Measurements from ENCODE around the gene ZFP14. TPM values are rescaled to one million over a fixed set of nuclear protein-coding genes. Genes with fewer than 3 reads are reported as not detected.
"Not testable (repeated sequence)": the region's sequence is repeated elsewhere in the genome, so short reads cannot be mapped to it uniquely, and the experiment has no call there.

Gene ZFP14
- polyA plus RNA-seq, 2 of the 4 experiments (the other 2 are of a cell fraction), result 3.3 to 7.1 TPM

DNA sequence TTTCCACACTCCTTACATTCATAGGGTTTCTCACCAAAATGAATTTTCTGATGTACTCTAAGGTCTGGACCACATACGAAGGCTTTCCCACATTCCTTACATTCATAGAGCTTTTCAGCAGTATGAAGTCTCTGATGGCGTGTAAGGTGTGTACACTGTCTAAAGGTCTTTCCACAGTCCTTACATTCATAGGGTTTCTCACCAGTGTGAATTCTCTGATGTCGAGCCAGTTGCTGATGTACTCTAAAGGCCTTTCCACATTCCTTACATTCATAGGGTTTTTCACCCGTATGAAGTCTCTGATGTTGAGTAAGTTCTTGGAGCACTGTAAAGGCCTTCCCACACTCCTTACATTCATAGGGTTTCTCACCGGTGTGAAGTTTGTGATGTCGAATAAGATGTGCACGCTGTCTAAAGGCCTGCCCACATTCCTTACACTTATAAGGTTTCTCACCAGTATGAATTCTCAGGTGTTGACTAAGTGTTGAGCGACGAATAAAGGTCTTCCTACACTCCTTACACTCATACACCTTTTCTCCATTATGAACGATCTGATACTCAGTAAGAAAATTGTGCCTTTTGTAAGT, 38.1 kb downstream of the ZFP14 start:
- Histone ChIP-seq H3K4me2 (no peak overlapping the region), H3K4me1 (no peaks in the 10 kb centered on the region), H3K9me3 (peaks cover 98% of the 10 kb centered on the region), H3K27ac (no peak overlapping the region), H3K4me3 (no peak overlapping the region)
- DNase-seq (ENCODE audit: low read depth in 1 of 2, low spot score in 1 of 2), result peak in 1 of 2 experiments; percentile 25
- FAIRE-seq, result no peak
- 90% methylated on average over 10 of the region's 10 CpGs for WGBS (ENCODE audit: missing lambda C conversion rate)
- no peak for ATAC-seq
- ChIA-PET CTCF (no interaction called here), POLR2A (no interaction called here)
- TF ChIP-seq KDM5A (IDR thresholded peaks at IDR 0.05), result no peak
- TF ChIP-seq, protein P1, sequence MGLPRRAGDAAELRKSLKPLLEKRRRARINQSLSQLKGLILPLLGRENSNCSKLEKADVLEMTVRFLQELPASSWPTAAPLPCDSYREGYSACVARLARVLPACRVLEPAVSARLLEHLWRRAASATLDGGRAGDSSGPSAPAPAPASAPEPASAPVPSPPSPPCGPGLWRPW (IDR thresholded peaks at IDR 0.05), result 0 out of 2 replicates have a peak, but pooled peaks have one; percentile 9

DNA sequence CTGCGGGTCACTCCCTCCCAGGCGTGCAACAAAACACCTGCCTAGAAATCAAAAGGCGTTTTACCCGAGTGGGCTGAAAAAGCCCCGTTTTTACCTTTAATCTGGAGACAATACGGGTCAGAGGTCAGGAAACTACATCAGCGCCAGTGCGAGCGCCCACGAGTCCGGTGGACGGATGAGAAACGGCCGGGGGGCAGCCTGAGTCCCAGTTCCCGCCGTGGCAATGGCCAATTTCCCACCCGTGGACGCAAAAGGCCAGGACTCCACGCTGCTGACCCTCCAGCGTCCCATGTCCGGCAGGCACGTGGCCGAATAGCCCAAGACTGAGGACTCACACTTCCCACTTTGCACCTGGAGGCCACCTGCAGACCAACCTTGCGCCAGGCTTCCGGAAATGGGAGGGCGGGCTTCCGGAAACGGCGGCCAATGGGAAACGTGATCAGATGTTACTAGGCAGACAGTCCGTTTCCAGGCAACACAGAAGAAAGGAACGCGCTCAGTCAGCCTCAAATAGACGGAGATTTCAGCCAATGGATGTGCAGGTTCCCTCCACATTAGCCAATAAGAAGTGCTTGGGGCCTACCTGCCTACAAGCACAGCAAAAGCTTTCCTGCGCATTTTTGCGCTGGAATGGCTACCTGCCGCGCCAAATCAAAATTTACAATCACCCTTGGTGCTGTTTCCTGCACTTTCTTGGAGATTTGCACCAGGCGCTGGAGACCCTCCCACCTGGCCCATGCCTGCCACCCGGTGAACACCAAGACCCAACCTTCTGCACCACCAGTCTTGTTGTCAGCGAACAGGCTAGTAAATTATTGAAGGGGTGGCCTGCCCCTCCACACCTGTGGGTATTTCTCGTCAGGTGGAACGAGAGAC, 47.4 kb downstream of the ZFP14 start:
- CTCF ChIA-PET, result no interaction called here
- H3K4me1 ChIP-seq, result no peaks in the 10 kb centered on the region
- H3K4me3 ChIP-seq, result peak overlapping the region; percentile 33
- H3K27ac ChIP-seq, result no peak overlapping the region
- peaks cover 94% of the 10 kb centered on the region for H3K9me3 ChIP-seq
- DNase-seq (ENCODE audit: low read depth in 1 of 2, low spot score in 1 of 2) (peak; percentile 38 to 86), FAIRE-seq (no peak), ATAC-seq (peak; percentile 84 to 92)
- POLR2A ChIA-PET, result no interaction called here
- H3K4me2 ChIP-seq, result peak overlapping the region; percentile 34
- no peak for TF ChIP-seq ZFP36 (IDR thresholded peaks at IDR 0.05; ENCODE audit: borderline replicate concordance, partially characterized antibody)
- TF ChIP-seq, protein P2, sequence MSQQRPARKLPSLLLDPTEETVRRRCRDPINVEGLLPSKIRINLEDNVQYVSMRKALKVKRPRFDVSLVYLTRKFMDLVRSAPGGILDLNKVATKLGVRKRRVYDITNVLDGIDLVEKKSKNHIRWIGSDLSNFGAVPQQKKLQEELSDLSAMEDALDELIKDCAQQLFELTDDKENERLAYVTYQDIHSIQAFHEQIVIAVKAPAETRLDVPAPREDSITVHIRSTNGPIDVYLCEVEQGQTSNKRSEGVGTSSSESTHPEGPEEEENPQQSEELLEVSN (IDR thresholded peaks at IDR 0.05; ENCODE audit: borderline replicate concordance, low read depth), result peak; percentile 75; the same call in 1 of the 2 replicates
- TF ChIP-seq, protein P3, sequence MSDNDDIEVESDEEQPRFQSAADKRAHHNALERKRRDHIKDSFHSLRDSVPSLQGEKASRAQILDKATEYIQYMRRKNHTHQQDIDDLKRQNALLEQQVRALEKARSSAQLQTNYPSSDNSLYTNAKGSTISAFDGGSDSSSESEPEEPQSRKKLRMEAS (IDR thresholded peaks at IDR 0.05), result peak; percentile 92
- TF ChIP-seq RFX5 (IDR thresholded peaks at IDR 0.05), result peak; percentile 97
- TF ChIP-seq TFCP2L1 (CRISPR knock-in tag; IDR thresholded peaks at IDR 0.05), result no peak
- 22% methylated on average over 43 of the region's 43 CpGs for WGBS (ENCODE audit: missing lambda C conversion rate)

DNA sequence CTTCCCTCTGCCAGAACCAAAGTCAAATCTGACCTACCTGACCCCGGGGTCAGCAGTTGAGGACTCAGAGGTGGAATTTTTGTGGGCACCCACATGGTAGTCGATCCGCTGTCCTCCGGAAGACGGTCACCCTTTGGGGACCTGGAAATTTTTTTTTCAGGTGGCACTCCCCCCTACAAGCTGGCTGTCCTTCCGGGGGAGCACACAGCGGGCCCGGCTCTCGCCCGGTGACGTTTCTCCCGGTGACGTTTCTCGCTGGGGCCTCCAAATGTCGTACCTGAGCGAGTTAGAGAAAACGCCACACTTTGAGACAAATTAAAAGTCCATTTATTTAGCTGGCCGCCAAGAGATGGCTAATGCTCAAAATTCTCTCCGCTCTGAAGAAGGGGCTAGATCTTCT, 48.8 kb downstream of the ZFP14 start:
- no peak overlapping the region for H3K4me2 ChIP-seq
- H3K27ac ChIP-seq, result no peak overlapping the region
- peaks cover 94% of the 10 kb centered on the region for H3K9me3 ChIP-seq
- no peak for FAIRE-seq
- 81% methylated on average over 19 of the region's 19 CpGs for WGBS (ENCODE audit: missing lambda C conversion rate)
- no peak for DNase-seq (ENCODE audit: low read depth in 1 of 2, low spot score in 1 of 2)
- ChIA-PET CTCF (interaction anchor here (0.6 kb wide), 1 partner anchor 879 kb away, joined by 5 read pairs; no protein-coding TSS in a partner anchor), POLR2A (no interaction called here)
- no peak for ATAC-seq
- H3K4me3 ChIP-seq, result no peak overlapping the region
- TF ChIP-seq PHF8 (IDR thresholded peaks at IDR 0.05; ENCODE audit: borderline replicate concordance, low read depth), result no peak
- no peak for TF ChIP-seq FOSB (CRISPR knock-in tag; IDR thresholded peaks at IDR 0.05)
- no peaks in the 10 kb centered on the region for H3K4me1 ChIP-seq

DNA sequence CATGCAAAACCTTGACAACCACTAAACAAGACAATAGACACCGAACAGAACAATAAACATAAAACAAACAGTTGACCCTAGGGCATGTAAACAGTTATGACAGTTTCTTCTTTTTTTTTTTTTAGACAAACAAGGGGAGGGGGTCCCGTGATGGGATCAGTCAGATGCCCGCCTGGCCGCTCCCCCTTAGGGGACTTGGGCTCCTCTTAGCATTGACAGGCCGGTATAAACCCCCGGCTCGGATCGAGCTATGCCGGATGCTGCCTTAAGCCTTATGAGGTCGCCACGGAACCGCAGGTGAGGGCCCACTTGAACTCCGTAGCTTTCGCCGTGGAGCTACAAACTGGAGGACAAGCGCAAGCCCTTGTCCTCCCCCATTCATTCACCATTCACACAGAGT, 49.5 kb downstream of the ZFP14 start:
- ATAC-seq; H3K4me3 ChIP-seq; DNase-seq (ENCODE audit: low read depth in 1 of 2, low spot score in 1 of 2); H3K4me1 ChIP-seq; H3K27ac ChIP-seq; POLR2A ChIA-PET; H3K4me2 ChIP-seq: not testable (repeated sequence)
- 74% methylated on average over 16 of the region's 16 CpGs for WGBS (ENCODE audit: missing lambda C conversion rate)
- H3K9me3 ChIP-seq, result peaks cover 94% of the 10 kb centered on the region
- CTCF ChIA-PET, result interaction anchor here (0.6 kb wide), 1 partner anchor 880 kb away, joined by 5 read pairs; no protein-coding TSS in a partner anchor
- FAIRE-seq, result peak; percentile 46

DNA sequence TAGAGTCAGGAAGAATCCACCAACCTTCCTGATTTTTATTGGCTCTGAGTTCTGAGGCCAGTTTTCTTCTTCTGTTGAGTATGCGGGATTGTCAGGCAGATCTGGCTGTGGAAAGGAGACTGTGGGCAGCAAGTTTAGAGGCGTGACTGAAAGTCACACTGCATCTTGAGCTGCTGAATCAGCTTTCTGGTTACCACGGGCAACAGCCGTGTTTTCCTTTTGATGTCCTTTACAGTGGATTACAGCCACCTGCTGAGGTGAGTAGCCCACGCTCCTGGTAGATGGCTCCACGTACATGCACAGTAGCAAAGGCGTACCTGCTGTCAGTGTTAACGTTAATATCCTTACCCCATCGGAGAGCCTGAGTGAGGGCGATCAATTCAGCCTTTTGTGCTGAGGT, 52.4 kb downstream of the ZFP14 start:
- H3K4me3 ChIP-seq; H3K4me2 ChIP-seq; FAIRE-seq; DNase-seq (ENCODE audit: low read depth in 1 of 2, low spot score in 1 of 2); H3K4me1 ChIP-seq; POLR2A ChIA-PET; ATAC-seq; H3K27ac ChIP-seq; CTCF ChIA-PET: not testable (repeated sequence)
- peaks cover 98% of the 10 kb centered on the region for H3K9me3 ChIP-seq
- 58% methylated on average over 10 of the region's 10 CpGs for WGBS (ENCODE audit: missing lambda C conversion rate)

DNA sequence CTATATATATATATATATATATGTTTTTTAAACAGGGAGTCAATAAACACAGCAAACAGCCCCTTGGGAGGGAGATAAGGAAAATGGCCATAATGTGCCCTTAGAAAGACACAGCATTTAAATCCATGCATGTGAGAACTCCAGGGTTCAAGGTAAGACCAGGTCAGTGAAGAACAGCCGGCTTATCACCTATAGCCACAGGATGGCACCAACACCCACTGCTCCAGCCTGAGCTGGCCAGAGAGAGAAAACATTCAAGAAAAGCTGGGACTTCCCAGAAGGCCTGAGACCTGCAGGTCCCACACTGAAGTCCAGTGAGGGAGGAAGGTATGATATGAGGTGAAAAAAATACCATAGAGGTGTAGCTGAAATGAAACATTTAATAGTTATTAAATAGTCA, 63.8 kb downstream of the ZFP14 start:
- H3K4me1 ChIP-seq; H3K27ac ChIP-seq; H3K4me2 ChIP-seq; POLR2A ChIA-PET; H3K4me3 ChIP-seq; CTCF ChIA-PET; DNase-seq (ENCODE audit: low read depth in 1 of 2, low spot score in 1 of 2); ATAC-seq: not testable (repeated sequence)
- 50% methylated on average over 1 of the region's 1 CpG for WGBS (ENCODE audit: missing lambda C conversion rate)
- H3K9me3 ChIP-seq, result peaks cover 32% of the 10 kb centered on the region
- FAIRE-seq, result peak; percentile 96

DNA sequence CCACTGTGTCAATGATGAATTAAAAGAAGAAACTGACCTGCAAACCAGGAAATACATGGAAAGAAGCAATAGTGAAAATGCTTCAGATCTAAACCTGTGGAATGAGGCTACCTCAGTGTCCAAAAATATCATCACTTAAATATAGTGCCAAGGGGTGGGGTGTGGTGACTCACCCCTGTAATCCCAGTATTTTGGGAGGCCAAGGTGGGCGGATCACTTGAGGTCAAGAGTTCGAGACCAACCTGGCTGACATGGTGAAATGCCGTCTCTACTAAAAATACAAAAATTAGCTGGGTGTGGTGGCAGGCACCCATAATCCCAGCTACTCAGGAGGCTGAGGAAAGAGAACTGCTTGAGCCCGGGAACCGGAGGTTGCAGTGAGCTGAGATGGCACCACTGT, 64.9 kb downstream of the ZFP14 start:
- DNase-seq (ENCODE audit: low read depth in 1 of 2, low spot score in 1 of 2); H3K4me3 ChIP-seq; CTCF ChIA-PET; POLR2A ChIA-PET; H3K4me1 ChIP-seq; FAIRE-seq; H3K27ac ChIP-seq; ATAC-seq; H3K4me2 ChIP-seq: not testable (repeated sequence)
- H3K9me3 ChIP-seq, result peaks cover 24% of the 10 kb centered on the region
- 43% methylated on average over 5 of the region's 5 CpGs for WGBS (ENCODE audit: missing lambda C conversion rate)

DNA sequence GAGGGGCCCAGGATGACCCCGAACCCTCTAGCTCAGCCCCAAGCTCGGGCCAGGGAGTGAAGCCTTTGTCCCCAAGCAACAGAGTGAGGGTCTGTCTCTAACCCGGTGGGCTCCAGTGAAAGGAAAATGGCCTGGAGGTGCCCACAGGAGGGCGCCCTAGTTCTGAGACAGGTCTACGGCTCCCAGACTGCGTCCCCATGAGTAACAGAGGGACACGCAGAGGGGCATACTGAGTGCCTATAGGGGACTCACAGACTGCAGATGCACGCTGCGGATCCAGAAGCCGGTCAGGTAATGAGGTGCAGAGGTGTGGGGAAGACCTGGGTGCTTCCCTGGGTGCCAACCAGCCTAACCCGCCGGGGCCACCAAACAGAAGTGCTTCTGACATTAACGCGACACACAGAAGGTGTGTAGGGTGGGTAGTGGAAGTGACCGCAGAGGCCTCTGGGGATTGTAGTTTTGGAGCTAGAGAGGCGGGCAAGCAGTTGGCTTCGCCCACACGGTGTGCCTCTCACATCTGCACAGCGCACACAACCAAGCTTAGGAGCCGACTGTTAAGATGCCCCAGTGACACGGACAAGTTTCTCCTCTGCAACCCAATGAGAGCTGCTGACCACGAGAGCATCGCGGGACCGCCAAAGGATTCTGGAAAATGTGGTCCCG, 67.8 kb downstream of the ZFP14 start:
- H3K27ac ChIP-seq; POLR2A ChIA-PET; DNase-seq (ENCODE audit: low read depth in 1 of 2, low spot score in 1 of 2); H3K4me1 ChIP-seq; FAIRE-seq; H3K4me3 ChIP-seq; ATAC-seq; H3K9me3 ChIP-seq; CTCF ChIA-PET; H3K4me2 ChIP-seq: not testable (repeated sequence)
- 76% methylated on average over 7 of the region's 26 CpGs for WGBS (ENCODE audit: missing lambda C conversion rate)

All from A549 (cell line).